Uterus (tissue), 4 donors: ENCODE measurements around the gene CCR7. TPM values are rescaled to one million over a fixed set of nuclear protein-coding genes. Genes with fewer than 3 reads are reported as not detected.
"Not testable (repeated sequence)": the region's sequence is repeated elsewhere in the genome, so short reads cannot be mapped to it uniquely, and the experiment has no call there.

Experiments
- DNase-seq, 2 donors: peaks; one replicate each; pipeline ENCODE4 v3.0.0-alpha.2; 2019 to 2020
- H3K27ac ChIP-seq, 2 donors: fragments of 200-600 bp; sonication (generic); 1 replicate in 1 of 2; 2 replicates in 1 of 2; pipeline ENCODE4 v1.5.1; 2016 to 2018
- H3K27me3 ChIP-seq, 2 donors: fragments of 200-600 bp; sonication (generic); one replicate each; pipeline ENCODE4 v1.5.1; 2018 to 2019; ENCODE audit warnings: control low read depth in 1 of 2
- H3K36me3 ChIP-seq, 2 donors: fragments of 200-600 bp; sonication (generic); one replicate each; pipeline ENCODE4 v1.5.1; 2019; ENCODE audit warnings: control low read depth in 1 of 2
- H3K4me1 ChIP-seq, 2 donors: fragments of 200-600 bp; sonication (generic); one replicate each; pipeline ENCODE4 v1.5.1; 2018 to 2019; ENCODE audit warnings: control low read depth in 1 of 2
- H3K4me3 ChIP-seq, 2 donors: fragments of 200-600 bp; sonication (generic); 1 replicate in 1 of 2; 2 replicates in 1 of 2; pipeline ENCODE4 v1.5.1; 2018 to 2019; ENCODE audit warnings: mild to moderate bottlenecking in 1 of 2
- H3K9me3 ChIP-seq, 2 donors: fragments of 200-600 bp; sonication (generic); one replicate each; pipeline ENCODE4 v1.5.1; 2019; ENCODE audit warnings: control low read depth in 1 of 2
- POLR2A ChIP-seq, 2 donors: fragments of 450-650 bp; IDR thresholded peaks; one replicate each; pipeline ENCODE4 v1.6.1; 2016; ENCODE audit warnings: antibody characterized with exemption in 2 of 2, mild to moderate bottlenecking in 1 of 2, moderate library complexity in 1 of 2
- intact Hi-C: fragments of 100-400 bp; cut with DNase I; formaldehyde crosslinking; loops from one replicate; pipeline ENCODE4 v1.15.1; 2023; ENCODE audit warnings: low total_unique reads
- total RNA-seq, 4 donors: library from RNA; depleted of rRNA in 3 of 4; stranded (reverse); fragments of >200 nt in 3 of 4; gene quantifications; one replicate each; pipeline versions ENCODE4 v1.1.0 to v1.2.4, GENCODE V29; 2014 to 2023
- TF ChIP-seq, protein P1 (sequence below), 4 experiments: fragments of 200-600 bp in 2 of 4; fragments of 450-650 bp in 2 of 4; sonication (generic) in 2 of 4; IDR thresholded peaks; one replicate each; pipeline ENCODE4 v1.5.1; 2016 to 2019; ENCODE audit warnings: antibody characterized with exemption in 4 of 4, mild to moderate bottlenecking in 2 of 4, moderate library complexity in 1 of 4
- donor health status: DM: yes; HTN: yes; CAD: no.

Gene CCR7
- total RNA-seq, 4 donors from 2014 or later = 0.14 TPM; not detected in 3

- H3K4me3 ChIP-seq = no peak overlapping the region
- no peaks in the 10 kb centered on the region for H3K4me1 ChIP-seq
- no peak for DNase-seq
- H3K36me3 ChIP-seq = no peaks in the 10 kb centered on the region
- no peaks in the 10 kb centered on the region for H3K9me3 ChIP-seq
- no peak overlapping the region for H3K27ac ChIP-seq
- H3K27me3 ChIP-seq = no peaks in the 10 kb centered on the region
- intact Hi-C loops = no loop called here
- TF ChIP-seq POLR2A (IDR thresholded peaks at IDR 0.05) = no peak
These were observed 14.9 kb upstream of the CCR7 start for GRCh38 chr17:40580140-40580539.

DNA sequence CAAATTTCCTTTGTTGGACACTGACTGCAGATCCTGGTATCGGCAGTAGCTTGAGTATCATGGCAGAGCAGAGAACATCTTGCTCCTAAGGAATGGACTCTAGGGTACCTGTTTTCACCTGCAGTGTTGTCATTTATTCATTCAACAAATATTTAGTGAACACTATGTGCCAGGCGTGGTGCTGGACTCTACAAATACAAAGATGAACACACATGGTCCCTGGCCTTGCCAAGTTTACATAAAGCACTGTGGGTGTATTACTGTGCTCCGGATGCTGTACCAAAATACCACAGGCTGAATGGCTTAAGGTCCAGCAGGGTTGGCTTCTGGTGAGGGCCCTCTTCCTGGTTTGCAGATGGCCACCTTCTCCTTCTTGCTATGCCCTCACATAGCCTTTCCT is 14.2 kb upstream of the CCR7 start:
- Histone ChIP-seq H3K27me3 (no peaks in the 10 kb centered on the region), H3K4me3 (no peak overlapping the region), H3K36me3 (no peaks in the 10 kb centered on the region), H3K9me3 (no peaks in the 10 kb centered on the region), H3K27ac (no peak overlapping the region), H3K4me1 (no peaks in the 10 kb centered on the region)
- intact Hi-C loops = no loop called here
- TF ChIP-seq, protein P1, sequence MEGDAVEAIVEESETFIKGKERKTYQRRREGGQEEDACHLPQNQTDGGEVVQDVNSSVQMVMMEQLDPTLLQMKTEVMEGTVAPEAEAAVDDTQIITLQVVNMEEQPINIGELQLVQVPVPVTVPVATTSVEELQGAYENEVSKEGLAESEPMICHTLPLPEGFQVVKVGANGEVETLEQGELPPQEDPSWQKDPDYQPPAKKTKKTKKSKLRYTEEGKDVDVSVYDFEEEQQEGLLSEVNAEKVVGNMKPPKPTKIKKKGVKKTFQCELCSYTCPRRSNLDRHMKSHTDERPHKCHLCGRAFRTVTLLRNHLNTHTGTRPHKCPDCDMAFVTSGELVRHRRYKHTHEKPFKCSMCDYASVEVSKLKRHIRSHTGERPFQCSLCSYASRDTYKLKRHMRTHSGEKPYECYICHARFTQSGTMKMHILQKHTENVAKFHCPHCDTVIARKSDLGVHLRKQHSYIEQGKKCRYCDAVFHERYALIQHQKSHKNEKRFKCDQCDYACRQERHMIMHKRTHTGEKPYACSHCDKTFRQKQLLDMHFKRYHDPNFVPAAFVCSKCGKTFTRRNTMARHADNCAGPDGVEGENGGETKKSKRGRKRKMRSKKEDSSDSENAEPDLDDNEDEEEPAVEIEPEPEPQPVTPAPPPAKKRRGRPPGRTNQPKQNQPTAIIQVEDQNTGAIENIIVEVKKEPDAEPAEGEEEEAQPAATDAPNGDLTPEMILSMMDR (IDR thresholded peaks at IDR 0.05) = no peak
- TF ChIP-seq POLR2A (IDR thresholded peaks at IDR 0.05) = no peak
- DNase-seq = no peak

DNA sequence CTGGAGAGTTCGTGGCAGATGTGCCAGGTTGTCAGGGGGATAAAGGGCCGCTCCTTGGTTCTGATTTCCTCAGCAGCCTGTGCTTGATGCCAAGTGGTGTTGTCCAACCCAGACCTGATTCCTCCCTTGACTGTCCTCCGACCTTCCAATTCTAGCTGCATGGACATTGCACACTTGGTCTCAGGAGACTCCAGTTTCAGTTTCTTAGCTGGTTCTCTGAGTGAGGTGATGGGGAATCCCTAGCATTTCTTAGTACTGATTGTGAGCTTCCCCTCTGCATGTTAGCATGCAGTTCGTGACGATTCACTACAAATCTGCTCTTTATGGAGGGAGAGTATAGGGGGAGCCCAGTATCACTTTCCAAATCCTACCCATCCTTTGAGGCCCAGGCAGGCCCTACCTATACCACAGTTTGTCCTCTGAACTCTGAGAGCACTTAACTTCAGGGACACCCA is 12.4 kb upstream of the CCR7 start:
- Histone ChIP-seq H3K27ac (no peak overlapping the region), H3K4me1 (no peaks in the 10 kb centered on the region), H3K9me3 (no peaks in the 10 kb centered on the region), H3K4me3 (no peak overlapping the region), H3K36me3 (no peaks in the 10 kb centered on the region), H3K27me3 (no peaks in the 10 kb centered on the region)
- TF ChIP-seq POLR2A (IDR thresholded peaks at IDR 0.05) = no peak
- TF ChIP-seq, protein P1 (IDR thresholded peaks at IDR 0.05) = no peak
- no peak for DNase-seq
- intact Hi-C loops = no loop called here

- TF ChIP-seq, protein P1 (IDR thresholded peaks at IDR 0.05) = no peak
- no peak for TF ChIP-seq POLR2A (IDR thresholded peaks at IDR 0.05)
- H3K9me3 ChIP-seq = no peaks in the 10 kb centered on the region
- no peak overlapping the region for H3K4me3 ChIP-seq
- H3K27me3 ChIP-seq = no peaks in the 10 kb centered on the region
- DNase-seq = no peak
- H3K27ac ChIP-seq = no peak overlapping the region
- no peaks in the 10 kb centered on the region for H3K4me1 ChIP-seq
- no peaks in the 10 kb centered on the region for H3K36me3 ChIP-seq
- intact Hi-C loops = no loop called here
These were observed 11.0 kb upstream of the CCR7 start for GRCh38 chr17:40576113-40576740.

GRCh38 chr17:40574292-40574691 is 9.0 kb upstream of the CCR7 start:
- H3K9me3 ChIP-seq = no peaks in the 10 kb centered on the region
- no peaks in the 10 kb centered on the region for H3K4me1 ChIP-seq
- H3K4me3 ChIP-seq = no peak overlapping the region
- no peak overlapping the region for H3K27ac ChIP-seq
- TF ChIP-seq, protein P1 (IDR thresholded peaks at IDR 0.05) = no peak
- no peak for TF ChIP-seq POLR2A (IDR thresholded peaks at IDR 0.05)
- H3K36me3 ChIP-seq = no peaks in the 10 kb centered on the region
- intact Hi-C loops = no loop called here
- no peaks in the 10 kb centered on the region for H3K27me3 ChIP-seq
- DNase-seq = no peak

DNA sequence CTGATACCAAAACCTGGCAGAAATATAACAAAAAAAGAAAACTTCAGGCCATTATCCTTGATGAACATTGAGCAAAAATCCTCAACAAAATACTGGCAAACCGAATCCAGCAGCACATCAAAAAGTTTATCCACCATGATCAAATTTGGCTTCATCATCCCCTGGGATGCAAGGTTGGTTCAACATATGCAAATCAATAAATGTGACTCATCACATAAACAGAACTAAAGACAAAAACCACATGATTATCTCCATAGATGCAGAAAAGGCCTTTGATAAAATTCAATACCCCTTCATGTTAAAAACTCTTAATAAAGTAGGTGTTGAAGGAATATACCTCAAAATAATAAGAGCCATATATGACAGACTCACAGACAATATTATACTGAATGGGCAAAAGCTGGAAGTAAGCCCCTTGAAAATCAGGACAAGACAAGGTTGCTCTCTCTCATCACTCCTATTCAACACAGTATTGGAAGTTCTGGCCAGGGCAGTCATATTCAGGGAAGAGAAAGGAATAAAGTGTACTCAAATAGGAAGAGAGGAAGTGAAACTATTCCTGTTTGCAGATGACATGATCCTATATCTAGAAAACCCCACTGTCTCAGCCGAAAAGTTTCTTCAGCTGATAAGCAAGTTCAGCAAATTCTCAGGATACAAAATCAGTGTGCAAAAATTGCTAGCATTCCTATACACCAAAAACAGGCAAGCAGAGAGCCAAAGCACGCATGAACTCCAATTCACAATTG is 7.1 kb upstream of the CCR7 start:
- DNase-seq, intact Hi-C loops, H3K4me1 ChIP-seq, H3K4me3 ChIP-seq, H3K27me3 ChIP-seq, H3K36me3 ChIP-seq, H3K9me3 ChIP-seq, H3K27ac ChIP-seq: not testable (repeated sequence)
